Nephron (organoid): ENCODE data around the gene DES.
A peak's percentile ranks its signal among the peaks of the same experiment; 100 is the strongest.

Experiments
- H3K27ac Mint-ChIP-seq, 3 experiments: 2 replicates each; pipeline ENCODE4 v1.8.0; 2020; ENCODE audit warnings: mixed read lengths in 3 of 3, mild to moderate bottlenecking in 2 of 3, moderate library complexity in 1 of 3
- H3K27me3 Mint-ChIP-seq: 2 replicates; pipeline ENCODE4 v1.8.0; 2021; ENCODE audit warnings: low read depth, mild to moderate bottlenecking, moderate library complexity, mixed read lengths
- H3K36me3 Mint-ChIP-seq: 2 replicates; pipeline ENCODE4 v1.8.0; 2020; ENCODE audit warnings: low read depth, mixed read lengths
- H3K4me1 Mint-ChIP-seq: 2 replicates; pipeline ENCODE4 v1.8.0; 2020; ENCODE audit warnings: mixed read lengths
- H3K4me3 Mint-ChIP-seq, 3 experiments: 2 replicates each; pipeline ENCODE4 v1.8.0; 2020; ENCODE audit warnings: mild to moderate bottlenecking in 3 of 3, mixed read lengths in 3 of 3, moderate library complexity in 2 of 3
- H3K9me3 Mint-ChIP-seq: 2 replicates; pipeline ENCODE4 v1.8.0; 2020; ENCODE audit warnings: mixed read lengths
- TF ChIP-seq, protein P1 (sequence below), 3 experiments: fragments of 200-600 bp; sonication (generic); IDR thresholded peaks; one replicate each; pipeline ENCODE4 v1.5.0; 2021; ENCODE audit warnings: antibody characterized with exemption in 3 of 3; ENCODE audit not compliant: unreplicated experiment in 3 of 3

DES gene

DNA sequence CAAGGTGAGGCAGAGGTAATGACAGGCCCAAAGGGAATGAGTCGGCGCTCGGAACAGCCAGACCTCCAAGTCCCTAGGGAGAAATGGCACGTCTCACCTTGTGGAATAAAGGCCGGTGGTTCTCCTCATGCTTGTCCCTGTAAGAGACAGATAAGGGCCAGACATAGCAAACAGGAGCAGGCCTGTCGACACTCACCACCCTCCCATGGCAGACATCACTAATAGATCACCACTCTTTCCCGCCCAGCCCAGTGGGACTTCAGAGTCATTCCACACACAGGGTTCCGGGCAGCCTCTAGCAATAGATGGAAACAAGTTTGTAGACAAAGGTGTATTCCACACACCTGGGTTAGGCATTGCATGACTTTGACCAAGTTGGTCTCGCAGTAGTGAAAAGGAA is 36.7 kb upstream of the DES start:
- TF ChIP-seq, protein P1, sequence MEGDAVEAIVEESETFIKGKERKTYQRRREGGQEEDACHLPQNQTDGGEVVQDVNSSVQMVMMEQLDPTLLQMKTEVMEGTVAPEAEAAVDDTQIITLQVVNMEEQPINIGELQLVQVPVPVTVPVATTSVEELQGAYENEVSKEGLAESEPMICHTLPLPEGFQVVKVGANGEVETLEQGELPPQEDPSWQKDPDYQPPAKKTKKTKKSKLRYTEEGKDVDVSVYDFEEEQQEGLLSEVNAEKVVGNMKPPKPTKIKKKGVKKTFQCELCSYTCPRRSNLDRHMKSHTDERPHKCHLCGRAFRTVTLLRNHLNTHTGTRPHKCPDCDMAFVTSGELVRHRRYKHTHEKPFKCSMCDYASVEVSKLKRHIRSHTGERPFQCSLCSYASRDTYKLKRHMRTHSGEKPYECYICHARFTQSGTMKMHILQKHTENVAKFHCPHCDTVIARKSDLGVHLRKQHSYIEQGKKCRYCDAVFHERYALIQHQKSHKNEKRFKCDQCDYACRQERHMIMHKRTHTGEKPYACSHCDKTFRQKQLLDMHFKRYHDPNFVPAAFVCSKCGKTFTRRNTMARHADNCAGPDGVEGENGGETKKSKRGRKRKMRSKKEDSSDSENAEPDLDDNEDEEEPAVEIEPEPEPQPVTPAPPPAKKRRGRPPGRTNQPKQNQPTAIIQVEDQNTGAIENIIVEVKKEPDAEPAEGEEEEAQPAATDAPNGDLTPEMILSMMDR (IDR thresholded peaks at IDR 0.05; ENCODE audit: unreplicated experiment in 3 of 3) = no peak
- H3K4me1 Mint-ChIP-seq = peaks cover 5% of the 10 kb centered on the region
- no peak overlapping the region for H3K27ac Mint-ChIP-seq
- H3K27me3 Mint-ChIP-seq = no peaks in the 10 kb centered on the region
- no peaks in the 10 kb centered on the region for H3K9me3 Mint-ChIP-seq
- peaks cover 52% of the 10 kb centered on the region for H3K36me3 Mint-ChIP-seq
- no peak overlapping the region for H3K4me3 Mint-ChIP-seq

DNA sequence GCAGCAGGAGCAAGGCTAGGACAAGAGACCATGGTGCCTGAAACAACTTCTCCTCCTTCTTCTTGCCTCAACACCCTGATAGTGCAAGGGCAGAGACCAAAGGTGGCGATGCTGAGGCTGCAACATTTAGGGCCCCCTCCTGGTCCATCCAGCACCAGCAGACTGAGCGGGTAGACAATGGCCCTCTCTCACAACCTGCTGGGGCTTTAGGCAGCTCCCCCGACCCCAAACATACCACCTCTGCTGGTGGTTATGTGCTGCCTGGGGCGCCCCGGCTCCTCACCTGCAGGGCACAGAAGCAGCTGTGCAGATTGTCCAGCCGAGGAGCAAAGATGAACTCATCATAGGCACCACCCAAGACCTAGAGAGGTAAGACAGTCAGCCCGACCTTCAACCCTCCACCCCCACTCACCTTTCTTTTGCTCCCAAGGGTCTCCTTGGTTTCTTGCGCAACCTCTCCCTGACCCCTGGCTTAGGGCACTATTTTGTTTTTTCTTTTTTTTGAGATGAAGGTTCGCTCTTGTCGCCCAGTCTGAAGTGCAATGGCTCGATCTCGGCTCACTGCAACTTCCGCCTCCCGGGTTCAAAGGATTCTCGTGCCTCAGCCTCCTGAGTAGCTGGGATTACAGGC is 34.0 kb upstream of the DES start:
- H3K4me3 Mint-ChIP-seq = peak overlapping the region; percentile 53 to 74 (median 63)
- H3K27ac Mint-ChIP-seq = no peak overlapping the region
- peaks cover 5% of the 10 kb centered on the region for H3K4me1 Mint-ChIP-seq
- no peaks in the 10 kb centered on the region for H3K27me3 Mint-ChIP-seq
- TF ChIP-seq, protein P1 (IDR thresholded peaks at IDR 0.05; ENCODE audit: unreplicated experiment in 3 of 3) = no peak
- H3K9me3 Mint-ChIP-seq = no peaks in the 10 kb centered on the region
- peaks cover 52% of the 10 kb centered on the region for H3K36me3 Mint-ChIP-seq

DNA sequence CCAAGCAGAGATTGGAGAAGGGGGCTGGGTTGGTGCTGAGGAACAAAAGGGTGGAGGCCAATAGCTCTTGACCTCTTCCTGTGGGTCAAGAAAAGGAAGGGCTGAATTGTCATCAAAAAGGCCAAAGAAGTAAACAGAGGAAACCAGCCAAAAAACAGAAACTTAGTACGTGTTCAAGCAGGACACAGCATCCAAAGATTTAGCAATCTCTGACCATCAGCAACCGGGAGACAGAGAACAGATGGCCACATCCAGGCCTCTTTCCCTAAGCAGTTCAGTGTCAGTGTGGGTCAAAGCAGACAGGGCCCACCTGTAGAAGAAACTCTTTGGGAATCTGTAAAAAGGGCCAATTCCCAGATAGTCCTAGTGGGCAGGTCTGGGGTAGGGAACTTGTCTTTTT is 33.3 kb upstream of the DES start:
- peaks cover 5% of the 10 kb centered on the region for H3K4me1 Mint-ChIP-seq
- peak overlapping the region; percentile 63 to 77 (median 71) for H3K4me3 Mint-ChIP-seq
- H3K36me3 Mint-ChIP-seq = peaks cover 52% of the 10 kb centered on the region
- no peaks in the 10 kb centered on the region for H3K27me3 Mint-ChIP-seq
- no peak overlapping the region for H3K27ac Mint-ChIP-seq
- H3K9me3 Mint-ChIP-seq = no peaks in the 10 kb centered on the region
- TF ChIP-seq, protein P1 (IDR thresholded peaks at IDR 0.05; ENCODE audit: unreplicated experiment in 3 of 3) = no peak

DNA sequence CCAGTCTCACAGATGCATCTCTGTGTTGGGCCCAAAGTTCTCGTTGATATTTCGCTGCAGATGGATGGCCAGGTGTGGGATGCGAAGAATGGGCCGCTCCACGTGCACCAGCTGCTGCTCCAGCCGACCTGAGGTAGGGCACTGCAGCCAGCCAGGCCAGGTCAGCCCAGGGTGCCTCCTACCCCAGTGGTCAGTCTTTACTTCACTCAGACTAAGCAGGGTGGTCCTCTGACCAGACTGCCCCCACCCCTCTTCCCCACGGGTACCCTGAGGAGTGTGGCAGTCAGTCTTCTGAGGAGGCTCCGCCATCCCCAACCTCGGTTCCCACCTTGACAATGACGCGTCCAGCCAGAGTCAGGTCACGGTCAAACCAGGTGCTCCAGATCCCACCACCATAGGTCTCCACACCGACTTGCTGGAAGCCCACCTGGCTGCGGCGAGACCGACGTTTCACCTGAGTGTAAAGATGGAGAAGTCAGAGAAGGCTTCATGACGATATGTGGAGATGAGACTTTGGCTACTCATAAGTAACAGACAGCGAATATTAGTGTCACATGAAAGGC is 32.1 kb upstream of the DES start:
- peaks cover 46% of the 10 kb centered on the region for H3K36me3 Mint-ChIP-seq
- H3K27me3 Mint-ChIP-seq = no peaks in the 10 kb centered on the region
- no peak overlapping the region for H3K27ac Mint-ChIP-seq
- peak overlapping the region; percentile 92 to 96 (median 96) for H3K4me3 Mint-ChIP-seq
- peaks cover 5% of the 10 kb centered on the region for H3K4me1 Mint-ChIP-seq
- TF ChIP-seq, protein P1 (IDR thresholded peaks at IDR 0.05; ENCODE audit: unreplicated experiment in 3 of 3) = no peak
- H3K9me3 Mint-ChIP-seq = no peaks in the 10 kb centered on the region

DNA sequence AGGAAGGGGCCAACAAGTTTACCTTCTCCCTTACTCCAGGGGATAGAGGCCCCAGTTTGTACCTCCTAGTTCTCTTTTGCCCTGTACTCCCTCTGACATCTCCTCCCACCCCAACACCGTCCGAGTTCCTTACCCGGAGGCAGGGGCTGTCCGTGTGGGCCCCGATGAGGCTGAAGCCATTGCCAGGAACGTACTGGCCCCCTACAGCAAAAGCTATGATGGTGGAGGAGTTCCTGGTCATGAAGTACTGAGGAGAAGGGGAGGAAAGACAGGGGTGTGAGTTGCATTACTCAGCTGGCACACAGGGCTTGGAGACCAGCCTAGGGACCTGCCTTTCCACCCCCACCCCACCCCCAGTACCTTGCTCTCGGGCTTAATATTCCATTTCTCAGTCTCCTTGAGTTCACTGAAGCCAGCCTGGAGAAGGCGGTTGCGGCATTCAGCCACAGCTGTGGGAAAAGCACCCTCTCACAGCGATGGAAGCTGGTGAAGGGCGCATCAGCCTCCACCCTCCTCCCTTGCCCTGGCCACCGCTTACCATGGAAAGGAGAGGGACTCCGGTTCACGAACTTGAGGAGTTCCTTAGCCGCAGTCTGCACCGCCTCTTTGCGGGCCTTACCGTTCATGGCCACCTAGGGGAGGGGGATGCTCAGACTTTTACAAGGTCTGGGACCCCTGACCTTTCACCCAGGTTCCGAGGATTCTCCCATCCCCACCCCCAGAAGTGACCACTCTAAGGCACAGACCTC is 31.5 kb upstream of the DES start:
- H3K27me3 Mint-ChIP-seq = no peaks in the 10 kb centered on the region
- H3K9me3 Mint-ChIP-seq = no peaks in the 10 kb centered on the region
- peaks cover 40% of the 10 kb centered on the region for H3K36me3 Mint-ChIP-seq
- TF ChIP-seq, protein P1 (IDR thresholded peaks at IDR 0.05; ENCODE audit: unreplicated experiment in 3 of 3) = no peak
- peaks cover 5% of the 10 kb centered on the region for H3K4me1 Mint-ChIP-seq
- peak overlapping the region; percentile 92 to 96 (median 96) for H3K4me3 Mint-ChIP-seq
- peak overlapping the region; percentile 89 to 97 (median 93) for H3K27ac Mint-ChIP-seq
